ENCODE data around the gene TMCO6. TPM values are rescaled to one million over a fixed set of nuclear protein-coding genes. Genes with fewer than 3 reads are reported as not detected.

The TMCO6 gene
- polyA plus RNA-seq, 1 donor from 2014 or later = 23.5 TPM

DNA sequence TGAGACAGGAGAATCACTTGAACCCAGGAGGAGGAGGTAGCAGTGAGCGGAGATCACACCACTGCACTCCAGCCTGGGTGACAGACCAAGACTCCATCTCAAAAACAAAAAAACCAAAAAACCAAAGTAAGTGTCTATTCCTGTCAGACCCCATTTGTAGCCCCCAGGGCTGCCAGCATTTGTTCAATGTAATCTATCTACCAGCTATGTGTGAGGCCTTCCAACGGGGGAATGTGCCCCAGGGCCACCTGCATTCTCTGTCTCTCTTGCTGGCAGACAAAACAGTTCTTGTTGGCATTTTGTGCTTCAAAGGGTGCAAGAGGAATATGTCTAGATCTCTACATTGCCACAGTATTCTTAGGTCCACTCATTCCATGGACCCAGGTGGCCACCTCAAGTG lies 40.4 kb upstream of the TMCO6 start:
- Histone ChIP-seq H3K27ac (ENCODE audit: low read length) (no peak overlapping the region), H3F3A (ENCODE audit: insufficient read depth, low read length, poor library complexity, severe bottlenecking) (no peaks in the 10 kb centered on the region), H3K4me2 (ENCODE audit: low read length) (no peak overlapping the region), H3K9me3 (ENCODE audit: low read length) (no peaks in the 10 kb centered on the region), H3K36me3 (ENCODE audit: insufficient read depth, low read length) (no peaks in the 10 kb centered on the region), H2AFZ (ENCODE audit: low read depth, low read length) (no peak overlapping the region), H3K79me2 (replicated peaks; ENCODE audit: insufficient read depth, low read length) (no peaks in the 10 kb centered on the region), H4K20me1 (ENCODE audit: insufficient read depth) (no peaks in the 10 kb centered on the region), H3K9ac (ENCODE audit: low read length) (no peak overlapping the region), H3K27me3 (ENCODE audit: insufficient read depth, low read depth, low read length) (no peaks in the 10 kb centered on the region), H3K4me3 (ENCODE audit: low read length) (no peak overlapping the region), H3K9me2 (ENCODE audit: insufficient read depth, low read length) (no peaks in the 10 kb centered on the region)
- TF ChIP-seq, protein P1, sequence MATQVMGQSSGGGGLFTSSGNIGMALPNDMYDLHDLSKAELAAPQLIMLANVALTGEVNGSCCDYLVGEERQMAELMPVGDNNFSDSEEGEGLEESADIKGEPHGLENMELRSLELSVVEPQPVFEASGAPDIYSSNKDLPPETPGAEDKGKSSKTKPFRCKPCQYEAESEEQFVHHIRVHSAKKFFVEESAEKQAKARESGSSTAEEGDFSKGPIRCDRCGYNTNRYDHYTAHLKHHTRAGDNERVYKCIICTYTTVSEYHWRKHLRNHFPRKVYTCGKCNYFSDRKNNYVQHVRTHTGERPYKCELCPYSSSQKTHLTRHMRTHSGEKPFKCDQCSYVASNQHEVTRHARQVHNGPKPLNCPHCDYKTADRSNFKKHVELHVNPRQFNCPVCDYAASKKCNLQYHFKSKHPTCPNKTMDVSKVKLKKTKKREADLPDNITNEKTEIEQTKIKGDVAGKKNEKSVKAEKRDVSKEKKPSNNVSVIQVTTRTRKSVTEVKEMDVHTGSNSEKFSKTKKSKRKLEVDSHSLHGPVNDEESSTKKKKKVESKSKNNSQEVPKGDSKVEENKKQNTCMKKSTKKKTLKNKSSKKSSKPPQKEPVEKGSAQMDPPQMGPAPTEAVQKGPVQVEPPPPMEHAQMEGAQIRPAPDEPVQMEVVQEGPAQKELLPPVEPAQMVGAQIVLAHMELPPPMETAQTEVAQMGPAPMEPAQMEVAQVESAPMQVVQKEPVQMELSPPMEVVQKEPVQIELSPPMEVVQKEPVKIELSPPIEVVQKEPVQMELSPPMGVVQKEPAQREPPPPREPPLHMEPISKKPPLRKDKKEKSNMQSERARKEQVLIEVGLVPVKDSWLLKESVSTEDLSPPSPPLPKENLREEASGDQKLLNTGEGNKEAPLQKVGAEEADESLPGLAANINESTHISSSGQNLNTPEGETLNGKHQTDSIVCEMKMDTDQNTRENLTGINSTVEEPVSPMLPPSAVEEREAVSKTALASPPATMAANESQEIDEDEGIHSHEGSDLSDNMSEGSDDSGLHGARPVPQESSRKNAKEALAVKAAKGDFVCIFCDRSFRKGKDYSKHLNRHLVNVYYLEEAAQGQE (IDR thresholded peaks at IDR 0.05; ENCODE audit: borderline replicate concordance) = no peak
- TF ChIP-seq SMC3 (conservative IDR thresholded peaks at IDR 0.05; ENCODE audit: poor library complexity) = no peak

- no peaks in the 10 kb centered on the region for H3K9me3 ChIP-seq (ENCODE audit: low read length)
- H3K79me2 ChIP-seq (replicated peaks; ENCODE audit: insufficient read depth, low read length) = no peaks in the 10 kb centered on the region
- H3K4me3 ChIP-seq (ENCODE audit: low read length) = no peak overlapping the region
- no peaks in the 10 kb centered on the region for H3K9me2 ChIP-seq (ENCODE audit: insufficient read depth, low read length)
- H4K20me1 ChIP-seq (ENCODE audit: insufficient read depth) = no peaks in the 10 kb centered on the region
- no peaks in the 10 kb centered on the region for H3K36me3 ChIP-seq (ENCODE audit: insufficient read depth, low read length)
- H3K27ac ChIP-seq (ENCODE audit: low read length) = no peak overlapping the region
- H3K4me2 ChIP-seq (ENCODE audit: low read length) = no peak overlapping the region
- H3K27me3 ChIP-seq (ENCODE audit: insufficient read depth, low read depth, low read length) = no peaks in the 10 kb centered on the region
- H3F3A ChIP-seq (ENCODE audit: insufficient read depth, low read length, poor library complexity, severe bottlenecking) = no peaks in the 10 kb centered on the region
- no peak for TF ChIP-seq RAD21 (conservative IDR thresholded peaks at IDR 0.05)
- TF ChIP-seq MXI1 (conservative IDR thresholded peaks at IDR 0.05; ENCODE audit: poor library complexity, severe bottlenecking) = no peak
- TF ChIP-seq, protein P2, sequence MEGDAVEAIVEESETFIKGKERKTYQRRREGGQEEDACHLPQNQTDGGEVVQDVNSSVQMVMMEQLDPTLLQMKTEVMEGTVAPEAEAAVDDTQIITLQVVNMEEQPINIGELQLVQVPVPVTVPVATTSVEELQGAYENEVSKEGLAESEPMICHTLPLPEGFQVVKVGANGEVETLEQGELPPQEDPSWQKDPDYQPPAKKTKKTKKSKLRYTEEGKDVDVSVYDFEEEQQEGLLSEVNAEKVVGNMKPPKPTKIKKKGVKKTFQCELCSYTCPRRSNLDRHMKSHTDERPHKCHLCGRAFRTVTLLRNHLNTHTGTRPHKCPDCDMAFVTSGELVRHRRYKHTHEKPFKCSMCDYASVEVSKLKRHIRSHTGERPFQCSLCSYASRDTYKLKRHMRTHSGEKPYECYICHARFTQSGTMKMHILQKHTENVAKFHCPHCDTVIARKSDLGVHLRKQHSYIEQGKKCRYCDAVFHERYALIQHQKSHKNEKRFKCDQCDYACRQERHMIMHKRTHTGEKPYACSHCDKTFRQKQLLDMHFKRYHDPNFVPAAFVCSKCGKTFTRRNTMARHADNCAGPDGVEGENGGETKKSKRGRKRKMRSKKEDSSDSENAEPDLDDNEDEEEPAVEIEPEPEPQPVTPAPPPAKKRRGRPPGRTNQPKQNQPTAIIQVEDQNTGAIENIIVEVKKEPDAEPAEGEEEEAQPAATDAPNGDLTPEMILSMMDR (IDR thresholded peaks at IDR 0.05; ENCODE audit: poor library complexity, severe bottlenecking) = no peak
- TF ChIP-seq SMC3 (conservative IDR thresholded peaks at IDR 0.05; ENCODE audit: poor library complexity) = no peak
- TF ChIP-seq POLR2AphosphoS5 (IDR thresholded peaks at IDR 0.05) = no peak
- no peak for TF ChIP-seq EP300 (conservative IDR thresholded peaks at IDR 0.05; ENCODE audit: poor library complexity, severe bottlenecking)
- TF ChIP-seq TAF1 (IDR thresholded peaks at IDR 0.05; ENCODE audit: low read depth) = no peak
- TF ChIP-seq EZH2 (IDR thresholded peaks at IDR 0.05; ENCODE audit: borderline replicate concordance, insufficient read depth, low read length, poor library complexity, severe bottlenecking) = no peak
- TF ChIP-seq, protein P1 (IDR thresholded peaks at IDR 0.05; ENCODE audit: borderline replicate concordance) = no peak
- no peak overlapping the region for H3K9ac ChIP-seq (ENCODE audit: low read length)
- no peak overlapping the region for H2AFZ ChIP-seq (ENCODE audit: low read depth, low read length)
Observed at GRCh38 chr5:140600096-140600495, 39.2 kb upstream of the TMCO6 start.

All from neural cell (in vitro differentiated cells).